Smooth muscle cell (in vitro differentiated cells): ENCODE measurements around the gene SLIT3. TPM values are rescaled to one million over a fixed set of nuclear protein-coding genes. Genes with fewer than 3 reads are reported as not detected.

Source experiments
- DNase-seq: peaks from one replicate; lab custom pipeline; 2025; ENCODE audit not compliant: unreplicated experiment; lab: John Stamatoyannopoulos, UW
- H2AFZ ChIP-seq: fragments of 200-600 bp; sonication (generic); 2 replicates; pipeline ENCODE4 v1.6.0; 2016; ENCODE audit warnings: antibody characterized with exemption, low read depth, mild to moderate bottlenecking
- H3F3A ChIP-seq: fragments of 200-600 bp; sonication (generic); 2 replicates; pipeline ENCODE4 v1.6.0; 2017; ENCODE audit warnings: antibody characterized with exemption, low read depth
- H3K27ac ChIP-seq: fragments of 200-600 bp; sonication (generic); 2 replicates; pipeline ENCODE4 v1.5.1; 2016; ENCODE audit warnings: low read depth, mild to moderate bottlenecking
- H3K27me3 ChIP-seq: fragments of 200-600 bp; sonication (generic); 2 replicates; pipeline ENCODE4 v1.6.1; 2016; ENCODE audit warnings: low read depth, mild to moderate bottlenecking
- H3K36me3 ChIP-seq: fragments of 200-600 bp; sonication (generic); 2 replicates; pipeline ENCODE4 v1.5.1; 2016; ENCODE audit warnings: low read depth
- H3K4me1 ChIP-seq: fragments of 200-600 bp; sonication (generic); 2 replicates; pipeline ENCODE4 v1.5.1; 2016; ENCODE audit warnings: low read depth
- H3K4me2 ChIP-seq: fragments of 200-600 bp; sonication (generic); 2 replicates; pipeline ENCODE4 v1.6.0; 2016; ENCODE audit warnings: mild to moderate bottlenecking
- H3K4me3 ChIP-seq: fragments of 200-600 bp; sonication (generic); 2 replicates; pipeline ENCODE4 v1.5.1; 2016; ENCODE audit warnings: mild to moderate bottlenecking
- H3K79me2 ChIP-seq: fragments of 200-600 bp; sonication (generic); 2 replicates; pipeline ENCODE4 v1.6.0; 2016; ENCODE audit warnings: low read depth, mild to moderate bottlenecking
- H3K9ac ChIP-seq: fragments of 200-600 bp; sonication (generic); 2 replicates; pipeline ENCODE4 v1.6.0; 2016; ENCODE audit warnings: low read depth
- H3K9me3 ChIP-seq: fragments of 200-600 bp; sonication (generic); replicated peaks from 2 replicates; pipeline ENCODE4 v1.5.1; 2016; ENCODE audit warnings: low read depth
- H4K20me1 ChIP-seq: fragments of 200-600 bp; sonication (generic); 2 replicates; pipeline ENCODE4 v1.6.0; 2016; ENCODE audit warnings: low read depth
- WGBS: methylation state at CpG from one replicate; pipeline ENCODE4 v1.1.7; 2016; ENCODE audit warnings: low lambda C conversion rate; 5-methylcytosine and 5-hydroxymethylcytosine counted together
- polyA plus RNA-seq: library from polyadenylated mRNA; unstranded; fragments of >200 nt; fragmentation: Nextera tagmentation; extraction: Ambion mirVana; gene quantifications from 2 replicates; pipeline ENCODE4 v1.2.1, GENCODE V29; 2016
- total RNA-seq: library from RNA; depleted of rRNA; stranded (reverse); fragments of >200 nt; gene quantifications from 2 replicates; pipeline ENCODE4 v1.2.3, GENCODE V29; 2014
- TF ChIP-seq, protein P1 (sequence below): fragments of 200-600 bp; sonication (generic); IDR thresholded peaks from 2 replicates; pipeline ENCODE4 v1.5.1; 2017; ENCODE audit warnings: borderline replicate concordance, mild to moderate bottlenecking, antibody characterized with exemption; ENCODE audit not compliant: insufficient read depth, poor library complexity, severe bottlenecking

The SLIT3 gene
- total and polyA plus RNA-seq, 2 experiments from 2014 or later, result 25.4 to 29.5 TPM

DNA sequence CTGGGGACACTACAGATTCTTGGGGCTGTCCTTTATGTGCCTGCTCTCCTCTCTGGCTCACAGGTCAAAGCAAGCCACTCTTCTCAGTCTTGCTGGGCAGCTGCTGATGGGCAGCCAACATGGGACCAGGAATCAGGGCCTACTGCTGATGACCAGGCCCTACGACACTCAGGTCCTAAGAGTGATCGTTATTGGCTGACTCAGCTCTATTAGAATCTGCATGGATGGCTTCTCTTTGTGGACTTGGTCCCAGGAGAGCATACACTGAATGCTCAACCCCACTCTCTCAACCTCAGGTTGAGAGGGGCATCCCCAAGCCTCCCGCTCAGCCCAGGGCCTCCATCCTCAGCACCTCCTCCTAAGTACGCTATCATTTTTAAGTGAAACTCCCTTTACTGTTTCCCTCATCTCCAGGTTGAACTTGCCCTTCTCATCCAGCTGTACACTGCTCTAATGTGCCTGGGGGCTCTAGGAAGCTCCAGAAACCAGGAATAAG, 471.0 kb downstream of the SLIT3 start:
- Histone ChIP-seq H3K4me3 (no peak overlapping the region), H3K79me2 (no peaks in the 10 kb centered on the region), H3K4me2 (no peak overlapping the region), H2AFZ (no peak overlapping the region), H3K9me3 (no peaks in the 10 kb centered on the region), H3K36me3 (no peaks in the 10 kb centered on the region), H3K27me3 (no peaks in the 10 kb centered on the region), H3K27ac (no peak overlapping the region), H3K9ac (no peak overlapping the region), H3K4me1 (no peaks in the 10 kb centered on the region), H3F3A (no peaks in the 10 kb centered on the region), H4K20me1 (no peaks in the 10 kb centered on the region)
- 100% methylated on average over 4 of the region's 4 CpGs for WGBS
- TF ChIP-seq, protein P1, sequence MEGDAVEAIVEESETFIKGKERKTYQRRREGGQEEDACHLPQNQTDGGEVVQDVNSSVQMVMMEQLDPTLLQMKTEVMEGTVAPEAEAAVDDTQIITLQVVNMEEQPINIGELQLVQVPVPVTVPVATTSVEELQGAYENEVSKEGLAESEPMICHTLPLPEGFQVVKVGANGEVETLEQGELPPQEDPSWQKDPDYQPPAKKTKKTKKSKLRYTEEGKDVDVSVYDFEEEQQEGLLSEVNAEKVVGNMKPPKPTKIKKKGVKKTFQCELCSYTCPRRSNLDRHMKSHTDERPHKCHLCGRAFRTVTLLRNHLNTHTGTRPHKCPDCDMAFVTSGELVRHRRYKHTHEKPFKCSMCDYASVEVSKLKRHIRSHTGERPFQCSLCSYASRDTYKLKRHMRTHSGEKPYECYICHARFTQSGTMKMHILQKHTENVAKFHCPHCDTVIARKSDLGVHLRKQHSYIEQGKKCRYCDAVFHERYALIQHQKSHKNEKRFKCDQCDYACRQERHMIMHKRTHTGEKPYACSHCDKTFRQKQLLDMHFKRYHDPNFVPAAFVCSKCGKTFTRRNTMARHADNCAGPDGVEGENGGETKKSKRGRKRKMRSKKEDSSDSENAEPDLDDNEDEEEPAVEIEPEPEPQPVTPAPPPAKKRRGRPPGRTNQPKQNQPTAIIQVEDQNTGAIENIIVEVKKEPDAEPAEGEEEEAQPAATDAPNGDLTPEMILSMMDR, result no peak
- DNase-seq, result no peak

DNA sequence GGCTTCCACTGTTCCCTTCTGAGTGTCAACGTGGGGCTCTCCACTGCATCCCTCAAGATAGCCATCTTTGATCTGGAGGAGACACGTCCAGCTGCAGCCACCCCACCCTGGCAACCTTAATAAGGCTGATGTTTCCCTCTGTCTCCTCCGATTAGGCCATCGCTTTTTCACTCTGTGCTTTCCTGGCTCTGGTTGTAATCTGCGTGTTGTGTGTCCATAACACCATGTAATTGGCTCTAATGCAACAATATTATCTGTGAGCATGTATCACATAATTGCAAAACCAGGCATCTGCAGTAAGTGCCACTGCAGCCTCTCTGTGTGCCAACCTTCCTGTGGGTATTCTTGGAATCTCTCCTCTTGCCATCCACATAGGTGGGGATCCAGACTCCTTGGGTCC, 471.9 kb downstream of the SLIT3 start:
- TF ChIP-seq, protein P1, result no peak
- Histone ChIP-seq H3K79me2 (no peaks in the 10 kb centered on the region), H3F3A (no peaks in the 10 kb centered on the region), H2AFZ (no peak overlapping the region), H3K9ac (no peak overlapping the region), H3K4me3 (no peak overlapping the region), H3K4me2 (no peak overlapping the region), H4K20me1 (no peaks in the 10 kb centered on the region), H3K36me3 (no peaks in the 10 kb centered on the region), H3K9me3 (no peaks in the 10 kb centered on the region), H3K4me1 (no peaks in the 10 kb centered on the region), H3K27me3 (no peaks in the 10 kb centered on the region), H3K27ac (no peak overlapping the region)
- no peak for DNase-seq
- WGBS, result 94% methylated on average over 5 of the region's 5 CpGs

DNA sequence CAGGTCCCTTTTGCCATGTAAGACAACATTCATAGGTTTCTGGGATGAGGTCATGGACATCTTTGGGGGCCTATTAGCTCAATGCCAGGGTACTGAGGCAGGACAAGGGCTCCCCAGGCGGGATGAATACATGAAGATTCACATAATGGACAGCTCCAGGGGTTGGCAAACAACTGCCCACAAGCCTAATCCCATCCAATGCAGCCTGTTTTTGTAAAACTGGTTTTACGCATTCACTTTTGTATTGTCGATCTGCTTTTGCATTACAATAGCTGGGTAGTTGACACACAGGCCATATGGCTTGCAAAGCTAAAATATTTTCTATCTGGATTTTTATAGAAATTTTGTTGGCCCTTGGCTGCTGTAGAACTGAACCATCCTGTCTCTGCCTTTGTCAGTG, 473.3 kb downstream of the SLIT3 start:
- Histone ChIP-seq H3K4me3 (no peak overlapping the region), H3K79me2 (no peaks in the 10 kb centered on the region), H3K4me2 (no peak overlapping the region), H3K36me3 (no peaks in the 10 kb centered on the region), H2AFZ (no peak overlapping the region), H3F3A (no peaks in the 10 kb centered on the region), H3K9ac (no peak overlapping the region), H3K9me3 (no peaks in the 10 kb centered on the region), H4K20me1 (no peaks in the 10 kb centered on the region), H3K4me1 (no peaks in the 10 kb centered on the region), H3K27ac (no peak overlapping the region), H3K27me3 (no peaks in the 10 kb centered on the region)
- no peak for DNase-seq
- TF ChIP-seq, protein P1, result no peak
- 87% methylated on average over 3 of the region's 3 CpGs for WGBS

DNA sequence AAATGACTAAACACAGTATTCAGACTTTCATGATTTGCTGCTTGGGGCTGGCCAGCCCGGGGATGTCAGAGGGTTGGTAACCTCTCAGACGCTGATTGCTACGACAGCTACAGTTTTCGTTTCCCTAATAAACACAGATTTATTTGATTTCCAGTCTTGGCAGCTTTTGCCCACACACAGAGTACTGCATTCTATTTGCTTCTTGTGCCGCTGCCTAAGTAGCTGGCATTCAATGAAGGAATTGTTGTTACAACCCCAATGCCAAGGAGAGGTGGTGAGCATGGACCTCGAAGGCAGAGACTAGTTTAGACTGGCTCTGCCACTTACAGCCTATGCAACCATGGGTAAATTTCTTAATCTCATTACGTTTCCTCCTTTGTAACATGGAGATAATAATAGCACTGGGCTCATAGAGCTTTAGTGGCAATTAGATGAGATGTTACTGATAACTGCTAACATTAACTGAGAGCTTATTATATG, 474.7 kb downstream of the SLIT3 start:
- DNase-seq, result no peak
- Histone ChIP-seq H2AFZ (no peak overlapping the region), H3K4me1 (peaks cover under 1% of the 10 kb centered on the region), H3K27ac (no peak overlapping the region), H3F3A (no peaks in the 10 kb centered on the region), H3K4me3 (no peak overlapping the region), H3K9ac (no peak overlapping the region), H3K9me3 (no peaks in the 10 kb centered on the region), H3K79me2 (no peaks in the 10 kb centered on the region), H4K20me1 (no peaks in the 10 kb centered on the region), H3K4me2 (no peak overlapping the region), H3K27me3 (no peaks in the 10 kb centered on the region), H3K36me3 (no peaks in the 10 kb centered on the region)
- TF ChIP-seq, protein P1, result no peak
- 72% methylated on average over 7 of the region's 7 CpGs for WGBS
